Measurements from ENCODE around the gene LRRC7.

Gene LRRC7

DNA sequence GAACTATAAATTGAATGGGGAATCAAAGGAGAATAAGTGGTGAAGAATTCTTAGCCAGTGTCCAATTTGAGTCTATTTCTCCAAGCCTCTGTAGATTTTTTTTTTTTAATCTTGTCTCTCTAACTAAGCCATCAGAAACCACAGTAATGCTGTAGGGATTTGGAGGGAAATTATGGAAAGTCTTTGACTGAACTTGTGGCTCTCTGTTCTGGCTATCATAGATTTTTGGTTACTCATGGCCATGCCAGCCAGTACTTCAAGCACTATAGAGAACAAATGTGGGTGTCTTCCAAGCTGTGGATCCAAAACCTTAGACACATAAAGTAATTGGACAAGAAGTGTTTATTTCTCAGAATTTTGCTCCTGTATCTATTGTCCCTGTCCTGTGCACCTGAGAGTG, 489.8 kb downstream of the LRRC7 start:
- FAIRE-seq (no peak), DNase-seq (ENCODE audit: insufficient read length) (no peak)
- no peak for TF ChIP-seq POLR2A (IDR thresholded peaks at IDR 0.05; ENCODE audit: low read depth, low read length)
- TF ChIP-seq POLR2AphosphoS5 (IDR thresholded peaks at IDR 0.05; ENCODE audit: low read depth, low read length) = no peak
- no peak for TF ChIP-seq TAF1 (IDR thresholded peaks at IDR 0.05; ENCODE audit: borderline replicate concordance, low read depth, low read length)

DNA sequence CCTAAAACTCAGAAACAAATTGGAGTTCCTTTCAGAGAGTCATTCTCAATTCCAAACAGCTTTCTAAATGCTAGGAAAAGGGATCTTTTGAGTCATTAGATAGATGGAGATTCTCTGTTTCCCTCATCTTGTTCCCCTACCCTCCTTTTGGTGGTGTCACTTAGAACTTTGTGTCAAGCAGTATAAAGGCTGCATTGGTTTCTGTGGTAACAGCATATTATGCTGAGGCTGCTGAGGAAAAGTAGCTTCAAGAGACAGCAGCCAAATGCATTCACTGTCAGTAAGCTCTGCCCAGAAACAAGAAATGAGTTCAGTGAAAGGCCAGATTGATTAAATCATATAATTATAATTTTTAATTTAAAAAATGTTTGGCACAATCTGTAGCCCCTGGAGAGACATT, 493.5 kb downstream of the LRRC7 start:
- DNase-seq (ENCODE audit: insufficient read length) = no peak
- no peak for FAIRE-seq
- no peak for TF ChIP-seq TAF1 (IDR thresholded peaks at IDR 0.05; ENCODE audit: borderline replicate concordance, low read depth, low read length)

DNA sequence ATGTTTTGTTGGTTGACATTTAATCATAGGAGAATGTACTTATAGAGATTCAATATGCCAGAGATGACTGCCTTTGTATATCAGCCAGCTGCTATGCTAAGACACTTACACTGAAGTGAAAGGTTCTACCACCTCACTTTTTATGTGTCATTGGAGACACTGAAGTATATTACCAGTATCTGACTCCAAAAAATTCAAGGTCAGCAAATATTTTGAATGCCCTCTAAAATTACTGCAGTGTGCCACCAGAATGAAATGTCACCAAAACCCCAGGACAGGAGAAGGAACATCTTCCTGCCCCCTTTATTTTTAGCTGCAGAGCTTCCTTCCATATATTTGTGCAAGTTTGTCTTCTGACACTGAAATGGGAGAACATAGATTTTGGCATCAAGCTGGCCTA, 496.1 kb downstream of the LRRC7 start:
- TF ChIP-seq TAF1 (IDR thresholded peaks at IDR 0.05; ENCODE audit: borderline replicate concordance, low read depth, low read length) (no peak), POLR2AphosphoS5 (IDR thresholded peaks at IDR 0.05; ENCODE audit: low read depth, low read length) (no peak), POLR2A (IDR thresholded peaks at IDR 0.05; ENCODE audit: low read depth, low read length) (no peak)
- no peak for DNase-seq (ENCODE audit: insufficient read length)
- no peak for FAIRE-seq

DNA sequence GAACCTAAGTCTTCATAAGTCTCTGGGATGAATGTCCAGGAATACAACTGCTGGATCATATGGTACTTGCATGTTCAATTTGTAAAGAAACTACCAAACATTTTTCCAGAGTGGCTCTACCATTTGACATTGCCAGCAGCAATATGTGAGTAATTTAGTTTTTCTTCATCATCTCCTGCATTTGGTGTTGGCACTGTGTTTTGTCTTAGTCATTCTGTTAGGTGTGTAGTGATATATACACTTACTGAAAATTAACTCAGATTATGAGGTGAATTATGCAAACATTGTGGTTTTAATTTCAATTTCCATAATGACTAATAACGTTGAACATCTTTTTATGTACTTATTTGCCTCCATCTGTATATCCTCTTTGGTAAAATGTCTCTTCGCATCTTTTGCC, 499.0 kb downstream of the LRRC7 start:
- DNase-seq (ENCODE audit: insufficient read length) (no peak), FAIRE-seq (no peak)
- TF ChIP-seq TAF1 (IDR thresholded peaks at IDR 0.05; ENCODE audit: borderline replicate concordance, low read depth, low read length) (no peak), POLR2AphosphoS5 (IDR thresholded peaks at IDR 0.05; ENCODE audit: low read depth, low read length) (no peak), POLR2A (IDR thresholded peaks at IDR 0.05; ENCODE audit: low read depth, low read length) (no peak)

DNA sequence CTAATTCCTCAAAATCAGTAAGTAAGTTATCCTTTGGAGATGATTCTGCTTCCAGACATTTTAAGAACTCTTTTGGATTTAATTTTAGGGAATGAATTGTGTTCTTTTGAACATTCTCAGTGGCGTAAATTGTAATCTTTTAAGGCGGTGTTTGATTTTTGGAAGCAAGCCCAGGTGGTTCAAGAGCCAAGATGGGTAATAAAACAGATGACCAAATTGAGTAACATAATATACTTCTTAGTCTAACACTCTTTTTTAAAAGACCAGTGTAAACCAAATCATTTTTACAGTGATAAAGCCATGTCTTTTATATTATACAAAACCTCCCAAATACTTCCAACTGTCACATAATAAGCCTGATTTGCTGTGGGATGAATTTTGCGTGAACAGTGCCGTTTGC, 503.9 kb downstream of the LRRC7 start:
- no peak for DNase-seq (ENCODE audit: insufficient read length)
- FAIRE-seq = no peak
- TF ChIP-seq POLR2AphosphoS5 (IDR thresholded peaks at IDR 0.05; ENCODE audit: low read depth, low read length) = no peak
- TF ChIP-seq TAF1 (IDR thresholded peaks at IDR 0.05; ENCODE audit: borderline replicate concordance, low read depth, low read length) = no peak
- no peak for TF ChIP-seq POLR2A (IDR thresholded peaks at IDR 0.05; ENCODE audit: low read depth, low read length)

DNA sequence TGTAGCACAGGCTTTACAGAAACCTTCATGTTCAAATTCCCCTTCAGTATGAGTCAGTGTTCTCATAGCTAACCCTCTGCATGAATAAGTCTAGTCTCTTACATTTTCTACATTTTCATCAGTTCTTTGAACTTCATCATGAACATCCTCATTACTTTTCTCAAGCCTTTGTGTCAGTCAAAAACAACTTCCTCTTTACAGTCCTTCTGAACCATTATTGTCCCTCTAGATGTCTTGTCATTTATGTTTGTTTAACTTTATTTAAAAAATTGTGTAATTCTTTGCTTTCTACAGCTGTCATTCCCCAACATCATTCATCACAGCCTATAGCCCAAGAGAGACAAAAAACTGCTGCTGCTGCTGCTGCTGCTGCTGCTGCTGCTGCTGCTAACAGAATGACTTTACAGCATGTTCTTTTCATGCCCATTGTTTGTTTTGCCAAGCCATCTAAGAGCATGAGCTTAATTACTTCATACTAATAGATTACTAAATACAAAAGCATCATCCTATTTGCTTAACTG, 504.6 kb downstream of the LRRC7 start:
- FAIRE-seq = no peak
- TF ChIP-seq TAF1 (IDR thresholded peaks at IDR 0.05; ENCODE audit: borderline replicate concordance, low read depth, low read length) (no peak), POLR2A (IDR thresholded peaks at IDR 0.05; ENCODE audit: low read depth, low read length) (no peak), POLR2AphosphoS5 (IDR thresholded peaks at IDR 0.05; ENCODE audit: low read depth, low read length) (no peak)
- DNase-seq (ENCODE audit: insufficient read length) = no peak

DNA sequence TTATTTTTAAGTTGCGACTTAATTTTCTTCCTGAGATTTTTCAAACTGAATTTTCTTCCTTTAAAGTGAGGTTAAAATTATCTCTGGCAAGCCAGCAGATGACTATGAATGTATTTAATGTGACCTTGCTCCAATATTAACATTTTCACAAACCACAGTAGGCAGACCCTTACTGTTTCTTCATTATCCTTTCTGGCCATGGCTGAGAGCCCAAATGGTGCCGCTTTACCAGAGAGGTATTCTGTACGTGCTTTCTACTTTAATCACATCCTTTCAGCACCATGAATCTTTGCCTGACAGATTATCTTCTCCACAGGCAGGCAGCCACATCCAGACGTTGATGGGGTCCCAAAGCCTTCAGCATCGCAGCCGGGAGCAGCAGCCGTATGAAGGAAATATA, 508.0 kb downstream of the LRRC7 start:
- DNase-seq (ENCODE audit: insufficient read length) = no peak
- FAIRE-seq = no peak
- no peak for TF ChIP-seq TAF1 (IDR thresholded peaks at IDR 0.05; ENCODE audit: borderline replicate concordance, low read depth, low read length)
- TF ChIP-seq POLR2A (IDR thresholded peaks at IDR 0.05; ENCODE audit: low read depth, low read length) = no peak
- no peak for TF ChIP-seq POLR2AphosphoS5 (IDR thresholded peaks at IDR 0.05; ENCODE audit: low read depth, low read length)

DNA sequence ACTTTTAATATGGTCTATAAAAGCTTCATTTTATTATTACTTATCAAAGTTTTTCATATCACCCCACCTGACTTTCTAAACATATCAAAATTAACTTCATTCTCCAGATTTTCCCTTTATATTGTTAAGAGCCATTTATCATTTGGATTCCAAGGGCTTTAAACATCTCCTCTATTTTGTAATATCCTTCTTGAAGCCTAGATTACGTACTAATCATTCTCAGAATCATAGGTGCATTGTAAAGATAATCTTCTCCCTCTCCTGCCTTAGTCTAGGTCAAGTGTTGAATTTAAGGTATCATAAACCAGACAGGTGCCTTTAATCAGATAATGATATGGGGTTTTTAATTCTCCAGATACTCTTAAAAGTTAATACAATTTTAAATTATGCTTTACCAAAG, 509.3 kb downstream of the LRRC7 start:
- no peak for FAIRE-seq
- TF ChIP-seq POLR2A (IDR thresholded peaks at IDR 0.05; ENCODE audit: low read depth, low read length) (no peak), TAF1 (IDR thresholded peaks at IDR 0.05; ENCODE audit: borderline replicate concordance, low read depth, low read length) (no peak), POLR2AphosphoS5 (IDR thresholded peaks at IDR 0.05; ENCODE audit: low read depth, low read length) (no peak)

DNA sequence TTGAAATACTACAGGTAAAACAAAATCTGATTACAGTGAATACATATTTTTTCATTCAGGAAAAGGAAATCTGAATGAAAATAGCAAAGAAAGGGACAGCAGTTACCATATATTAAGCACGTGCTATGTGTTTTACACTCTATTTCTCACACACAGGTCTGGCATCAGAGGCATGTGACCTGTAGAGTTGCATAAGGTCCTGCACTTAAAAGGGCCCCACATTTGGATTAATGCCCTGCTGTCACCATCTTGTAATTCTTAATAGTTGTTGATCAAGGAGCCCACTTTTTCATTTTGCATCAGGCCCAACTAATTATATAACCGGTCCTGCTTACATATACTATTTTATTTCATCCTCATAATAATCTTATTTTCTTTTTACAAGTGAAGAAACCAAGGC, 511.8 kb downstream of the LRRC7 start:
- DNase-seq (ENCODE audit: insufficient read length) (no peak), FAIRE-seq (no peak)
- TF ChIP-seq POLR2AphosphoS5 (IDR thresholded peaks at IDR 0.05; ENCODE audit: low read depth, low read length) (no peak), TAF1 (IDR thresholded peaks at IDR 0.05; ENCODE audit: borderline replicate concordance, low read depth, low read length) (no peak), POLR2A (IDR thresholded peaks at IDR 0.05; ENCODE audit: low read depth, low read length) (no peak)

More for the DNA sequence above, 509.3 kb downstream of the LRRC7 start:
- no peak for DNase-seq (ENCODE audit: insufficient read length)

DNA sequence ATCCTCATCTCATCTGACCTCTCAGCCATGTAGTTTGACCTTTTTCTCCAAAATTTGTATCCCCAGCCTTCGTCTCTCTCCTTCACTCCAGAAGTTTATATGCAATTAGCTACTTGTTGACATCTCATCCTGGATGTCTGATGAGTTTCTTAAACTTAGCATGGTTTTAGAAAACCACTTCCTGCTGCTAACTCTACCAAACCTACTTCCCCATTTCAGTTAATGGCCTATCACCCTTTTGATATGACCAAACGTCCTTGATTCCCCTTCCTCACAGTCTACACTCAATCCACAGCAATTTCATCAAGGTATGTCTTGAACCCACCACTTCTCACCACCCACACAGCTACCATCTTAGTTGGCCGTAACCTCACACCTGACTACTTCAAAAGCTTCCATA, 515.8 kb downstream of the LRRC7 start:
- DNase-seq (ENCODE audit: insufficient read length) (no peak), FAIRE-seq (no peak)
- TF ChIP-seq POLR2A (IDR thresholded peaks at IDR 0.05; ENCODE audit: low read depth, low read length) (no peak), TAF1 (IDR thresholded peaks at IDR 0.05; ENCODE audit: borderline replicate concordance, low read depth, low read length) (no peak)

DNA sequence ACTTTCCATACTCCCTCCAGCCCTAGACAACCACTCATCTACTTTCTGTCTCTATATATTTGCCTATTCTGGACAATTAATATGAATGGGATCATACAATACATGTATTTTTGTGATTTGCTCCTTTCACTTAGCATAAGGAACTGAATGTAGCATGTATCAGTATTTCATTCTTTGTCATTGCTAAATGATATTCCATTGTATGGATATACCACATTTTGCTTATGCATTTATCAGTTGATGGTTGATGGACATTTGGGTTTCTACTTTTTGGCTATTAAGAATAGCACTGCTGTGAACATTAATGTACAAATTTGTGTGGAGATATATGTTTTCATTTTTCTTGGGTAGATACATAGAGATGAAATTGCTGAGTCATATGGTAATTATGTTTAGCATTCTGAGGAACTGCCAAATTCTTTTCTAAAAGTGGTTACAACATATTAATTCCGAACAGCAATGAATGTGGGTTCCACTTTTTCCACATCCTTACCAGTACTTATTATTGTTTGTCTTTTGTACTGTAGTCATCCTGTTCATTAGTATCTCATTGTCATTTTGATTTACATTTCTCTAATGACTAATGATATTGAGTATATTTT, 516.7 kb downstream of the LRRC7 start:
- FAIRE-seq (no peak), DNase-seq (ENCODE audit: insufficient read length) (no peak)
- TF ChIP-seq POLR2AphosphoS5 (IDR thresholded peaks at IDR 0.05; ENCODE audit: low read depth, low read length) = no peak
- TF ChIP-seq POLR2A (IDR thresholded peaks at IDR 0.05; ENCODE audit: low read depth, low read length) = no peak
- TF ChIP-seq TAF1 (IDR thresholded peaks at IDR 0.05; ENCODE audit: borderline replicate concordance, low read depth, low read length) = no peak

DNA sequence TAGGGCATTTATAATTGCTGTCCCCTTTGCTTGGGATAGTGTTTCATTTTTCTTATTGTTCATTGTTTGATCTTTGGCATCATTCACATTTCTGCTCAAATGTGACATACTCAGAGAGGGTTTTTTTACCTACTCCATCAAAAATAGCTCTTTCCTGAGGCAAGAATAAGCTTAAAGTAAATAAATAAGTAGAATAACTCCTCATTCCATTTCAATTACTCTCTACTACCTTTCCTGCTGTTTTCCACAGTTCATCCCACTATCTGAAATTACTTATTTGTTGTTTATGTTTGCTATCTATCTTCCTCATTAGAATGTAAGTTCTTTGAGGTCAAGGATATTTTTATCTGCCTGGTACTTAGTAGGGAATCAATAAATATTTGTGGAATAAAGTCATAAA, 517.8 kb downstream of the LRRC7 start:
- TF ChIP-seq POLR2A (IDR thresholded peaks at IDR 0.05; ENCODE audit: low read depth, low read length) = no peak
- no peak for TF ChIP-seq TAF1 (IDR thresholded peaks at IDR 0.05; ENCODE audit: borderline replicate concordance, low read depth, low read length)
- TF ChIP-seq POLR2AphosphoS5 (IDR thresholded peaks at IDR 0.05; ENCODE audit: low read depth, low read length) = no peak
- no peak for FAIRE-seq
- no peak for DNase-seq (ENCODE audit: insufficient read length)

DNA sequence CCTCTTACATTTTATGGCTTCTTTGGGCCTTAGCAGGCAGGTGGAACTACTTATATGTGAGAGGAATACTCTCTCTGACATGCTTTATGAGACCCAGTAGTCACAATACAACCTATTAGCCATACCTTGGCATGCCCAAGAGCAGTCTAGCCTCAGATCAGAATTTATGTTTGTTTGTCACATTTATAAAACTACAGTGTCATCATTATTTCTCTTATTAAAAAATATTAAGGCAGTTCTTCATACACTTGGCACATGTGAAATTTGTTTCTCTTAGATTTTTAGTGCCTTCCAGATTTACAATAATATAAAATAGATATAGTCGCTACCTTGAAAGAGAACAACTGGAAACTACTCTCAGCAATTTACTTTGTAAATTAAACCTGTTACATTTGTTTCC, 519.2 kb downstream of the LRRC7 start:
- DNase-seq (ENCODE audit: insufficient read length) (no peak), FAIRE-seq (no peak)
- no peak for TF ChIP-seq POLR2A (IDR thresholded peaks at IDR 0.05; ENCODE audit: low read depth, low read length)
- TF ChIP-seq TAF1 (IDR thresholded peaks at IDR 0.05; ENCODE audit: borderline replicate concordance, low read depth, low read length) = no peak
- no peak for TF ChIP-seq POLR2AphosphoS5 (IDR thresholded peaks at IDR 0.05; ENCODE audit: low read depth, low read length)

Data from GM12892 (cell line).